H9 (cell line): ENCODE results near the gene ZNF680. TPM values are rescaled to one million over a fixed set of nuclear protein-coding genes. Genes with fewer than 3 reads are reported as not detected.

Experiments
- DNase-seq: peaks from one replicate; pipeline ENCODE4 v3.0.0-alpha.2; 2017
- H2AFZ ChIP-seq: one replicate; pipeline ENCODE4 v1.6.1; 2013; ENCODE audit warnings: mild to moderate bottlenecking, low read length, control low read depth, moderate library complexity
- H2AK5ac ChIP-seq: 2 replicates; pipeline ENCODE4 v1.6.1; 2013; ENCODE audit warnings: low read length, control low read depth, mixed read lengths; ENCODE audit not compliant: insufficient read length
- H2BK120ac ChIP-seq: one replicate; pipeline ENCODE4 v1.6.1; 2013; ENCODE audit warnings: low read depth, mild to moderate bottlenecking, low read length, control low read depth, inconsistent platforms; ENCODE audit not compliant: poor library complexity, severe bottlenecking
- H2BK12ac ChIP-seq: 2 replicates; pipeline ENCODE4 v1.6.1; 2013; ENCODE audit warnings: low read length, control low read depth, mixed read lengths, low read depth; ENCODE audit not compliant: insufficient read length
- H2BK15ac ChIP-seq: 2 replicates; pipeline ENCODE4 v1.6.1; 2013; ENCODE audit warnings: low read depth, low read length, control low read depth
- H2BK20ac ChIP-seq: one replicate; pipeline ENCODE4 v1.6.1; 2013; ENCODE audit warnings: low read depth, mild to moderate bottlenecking, low read length, control low read depth, inconsistent platforms; ENCODE audit not compliant: poor library complexity, severe bottlenecking
- H2BK5ac ChIP-seq: 2 replicates; pipeline ENCODE4 v1.6.1; 2013; ENCODE audit warnings: low read length, control low read depth, mixed read lengths; ENCODE audit not compliant: insufficient read length
- H3K14ac ChIP-seq: 2 replicates; pipeline ENCODE4 v1.6.1; 2013; ENCODE audit warnings: low read length, control low read depth; ENCODE audit not compliant: insufficient read depth
- H3K18ac ChIP-seq: 2 replicates; pipeline ENCODE4 v1.6.1; 2013; ENCODE audit warnings: low read depth, mild to moderate bottlenecking, mixed read lengths, low read length, control low read depth; ENCODE audit not compliant: insufficient read length
- H3K23ac ChIP-seq: 2 replicates; pipeline ENCODE4 v1.6.1; 2013; ENCODE audit warnings: low read length, control low read depth, mixed read lengths, low read depth; ENCODE audit not compliant: insufficient read length
- H3K23me2 ChIP-seq: 2 replicates; pipeline ENCODE4 v1.6.1; 2013; ENCODE audit warnings: low read depth, mild to moderate bottlenecking, mixed read lengths, low read length, control low read depth; ENCODE audit not compliant: insufficient read length, poor library complexity, severe bottlenecking
- H3K27ac ChIP-seq: 2 replicates; pipeline ENCODE4 v1.5.1; 2013; ENCODE audit warnings: low read length, control low read depth, mixed read lengths, low read depth; ENCODE audit not compliant: insufficient read length
- H3K27me3 ChIP-seq: 2 replicates; pipeline ENCODE4 v1.6.1; 2013; ENCODE audit warnings: low read length, control low read depth, inconsistent platforms; ENCODE audit not compliant: insufficient read depth
- H3K4ac ChIP-seq: 2 replicates; pipeline ENCODE4 v1.6.1; 2013; ENCODE audit warnings: low read depth, mild to moderate bottlenecking, control low read depth, inconsistent platforms, low read length, moderate library complexity
- H3K4me1 ChIP-seq: 2 replicates; pipeline ENCODE4 v1.6.1; 2013; ENCODE audit warnings: low read length, control low read depth, inconsistent platforms; ENCODE audit not compliant: insufficient read depth
- H3K4me2 ChIP-seq: 2 replicates; pipeline ENCODE4 v1.6.1; 2013; ENCODE audit warnings: low read length, control low read depth, mixed read lengths; ENCODE audit not compliant: insufficient read length, insufficient read depth
- H3K56ac ChIP-seq: 2 replicates; pipeline ENCODE4 v1.6.1; 2013; ENCODE audit warnings: low read depth, mild to moderate bottlenecking, mixed read lengths, low read length, control low read depth; ENCODE audit not compliant: insufficient read length
- H3K79me1 ChIP-seq: 2 replicates; pipeline ENCODE4 v1.6.1; 2013; ENCODE audit warnings: low read depth, mild to moderate bottlenecking, moderate library complexity, low read length, control low read depth, inconsistent platforms; ENCODE audit not compliant: insufficient read depth, poor library complexity, severe bottlenecking
- H3K79me2 ChIP-seq: 2 replicates; pipeline ENCODE4 v1.6.1; 2013; ENCODE audit warnings: low read length, control low read depth, inconsistent platforms; ENCODE audit not compliant: insufficient read depth
- H3K9ac ChIP-seq: 2 replicates; pipeline ENCODE4 v1.6.1; 2013; ENCODE audit warnings: low read length, control low read depth, mixed read lengths; ENCODE audit not compliant: insufficient read length; ENCODE audit errors: extremely low read depth
- H3K9me3 ChIP-seq: one replicate; pipeline ENCODE4 v1.6.1; 2013; ENCODE audit warnings: low read depth, low read length, inconsistent platforms; ENCODE audit not compliant: control insufficient read depth
- H3T11ph ChIP-seq: one replicate; pipeline ENCODE4 v1.6.1; 2013; ENCODE audit warnings: mild to moderate bottlenecking, low read length, control low read depth, inconsistent platforms
- H4K20me1 ChIP-seq: one replicate; pipeline ENCODE4 v1.6.1; 2013; ENCODE audit not compliant: control insufficient read depth, insufficient read length, insufficient read depth
- H4K5ac ChIP-seq: 2 replicates; pipeline ENCODE4 v1.6.1; 2013; ENCODE audit warnings: low read depth, mild to moderate bottlenecking, mixed read lengths, low read length, control low read depth; ENCODE audit not compliant: insufficient read length
- H4K8ac ChIP-seq: replicated peaks from 2 replicates; pipeline ENCODE4 v1.6.1; 2013; ENCODE audit warnings: low read length, control low read depth, mixed read lengths, low read depth; ENCODE audit not compliant: insufficient read length
- H4K91ac ChIP-seq: 2 replicates; pipeline ENCODE4 v1.6.1; 2013; ENCODE audit warnings: low read depth, mild to moderate bottlenecking, moderate library complexity, mixed read lengths, low read length, control low read depth; ENCODE audit not compliant: insufficient read length
- H3K27ac Mint-ChIP-seq, 3 experiments: 2 replicates in 2 of 3; 3 replicates in 1 of 3; pipeline ENCODE4 v1.8.0; 2020 to 2021; ENCODE audit warnings: mixed read lengths in 3 of 3, mild to moderate bottlenecking in 1 of 3, moderate library complexity in 1 of 3
- H3K27me3 Mint-ChIP-seq: 2 replicates; pipeline ENCODE4 v1.8.0; 2021; ENCODE audit warnings: low read depth, mild to moderate bottlenecking, moderate library complexity, mixed read lengths
- H3K36me3 Mint-ChIP-seq, 3 experiments: 2 replicates in 2 of 3; 3 replicates in 1 of 3; pipeline ENCODE4 v1.8.0; 2020 to 2021; ENCODE audit warnings: low read depth in 3 of 3, mixed read lengths in 3 of 3; ENCODE audit not compliant: insufficient read depth in 1 of 3
- H3K4me1 Mint-ChIP-seq, 2 experiments: 2 replicates each; pipeline ENCODE4 v1.8.0; 2020; ENCODE audit warnings: mixed read lengths in 2 of 2
- H3K4me3 Mint-ChIP-seq, 2 experiments: 2 replicates in 1 of 2; 3 replicates in 1 of 2; pipeline ENCODE4 v1.8.0; 2020 to 2021; ENCODE audit warnings: mild to moderate bottlenecking in 2 of 2, mixed read lengths in 2 of 2, moderate library complexity in 1 of 2
- H3K9me3 Mint-ChIP-seq, 2 experiments: 2 replicates in 1 of 2; 3 replicates in 1 of 2; pipeline ENCODE4 v1.8.0; 2020; ENCODE audit warnings: mild to moderate bottlenecking in 2 of 2, mixed read lengths in 2 of 2, moderate library complexity in 1 of 2
- total RNA-seq: library from RNA; stranded (reverse); gene quantifications from 2 replicates; pipeline ENCODE4 v1.2.1, GENCODE V29; 2021
- TF ChIP-seq, protein P1 (sequence below): fragments of 200-600 bp; sonication (generic); conservative IDR thresholded peaks from 3 replicates; pipeline ENCODE4 v1.8.0; 2021; ENCODE audit warnings: antibody characterized with exemption, mild to moderate bottlenecking

Gene ZNF680
- total RNA-seq, 1 experiment from 2014 or later, result 21.3 TPM

DNA sequence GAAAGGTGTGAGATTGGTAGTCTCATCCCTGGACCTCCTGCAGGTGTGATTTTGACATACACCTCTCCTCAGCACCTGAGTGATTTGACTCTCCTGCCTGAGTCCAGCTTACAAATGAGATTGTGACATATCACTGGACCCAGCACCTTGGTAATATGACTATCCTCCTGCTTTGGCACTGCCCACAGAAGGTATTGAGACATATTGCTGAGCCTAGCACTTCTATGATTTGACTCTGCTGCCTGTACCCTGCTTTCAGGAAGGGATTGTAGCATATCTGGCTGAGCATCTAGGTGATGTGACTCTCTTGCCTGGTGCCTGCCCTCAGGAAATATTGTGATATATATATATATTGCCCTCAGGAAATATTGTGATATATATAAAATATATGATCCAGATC lies 43.5 kb upstream of the ZNF680 start:
- Histone ChIP-seq H3K14ac (no peak overlapping the region), H3K56ac (no peak overlapping the region), H3K9ac (no peak overlapping the region), H3K4me1 (no peaks in the 10 kb centered on the region), H3K18ac (no peak overlapping the region), H3K27ac (no peak overlapping the region), H2BK20ac (no peak overlapping the region), H2BK12ac (no peak overlapping the region), H3K9me3 (peaks cover 100% of the 10 kb centered on the region), H3K79me1 (no peaks in the 10 kb centered on the region), H3K4me2 (no peak overlapping the region), H2BK15ac (no peak overlapping the region), H3T11ph (no peak overlapping the region), H2AK5ac (no peak overlapping the region), H3K79me2 (no peaks in the 10 kb centered on the region), H4K20me1 (no peaks in the 10 kb centered on the region), H4K5ac (no peak overlapping the region), H3K27me3 (no peaks in the 10 kb centered on the region), H3K23ac (no peak overlapping the region), H4K8ac (no peak overlapping the region), H3K23me2 (no peaks in the 10 kb centered on the region), H4K91ac (no peak overlapping the region), H2AFZ (no peak overlapping the region), H3K4ac (no peak overlapping the region), H2BK120ac (no peak overlapping the region), H2BK5ac (no peak overlapping the region)
- H3K36me3 Mint-ChIP-seq, result peaks cover 2 to 33% (median 27%) of the 10 kb centered on the region in 3 experiments; a peak in 6 of 7 replicates
- H3K27ac Mint-ChIP-seq, result no peak overlapping the region
- H3K9me3 Mint-ChIP-seq, result peaks cover 95 to 99% of the 10 kb centered on the region in 2 experiments
- TF ChIP-seq, protein P1, sequence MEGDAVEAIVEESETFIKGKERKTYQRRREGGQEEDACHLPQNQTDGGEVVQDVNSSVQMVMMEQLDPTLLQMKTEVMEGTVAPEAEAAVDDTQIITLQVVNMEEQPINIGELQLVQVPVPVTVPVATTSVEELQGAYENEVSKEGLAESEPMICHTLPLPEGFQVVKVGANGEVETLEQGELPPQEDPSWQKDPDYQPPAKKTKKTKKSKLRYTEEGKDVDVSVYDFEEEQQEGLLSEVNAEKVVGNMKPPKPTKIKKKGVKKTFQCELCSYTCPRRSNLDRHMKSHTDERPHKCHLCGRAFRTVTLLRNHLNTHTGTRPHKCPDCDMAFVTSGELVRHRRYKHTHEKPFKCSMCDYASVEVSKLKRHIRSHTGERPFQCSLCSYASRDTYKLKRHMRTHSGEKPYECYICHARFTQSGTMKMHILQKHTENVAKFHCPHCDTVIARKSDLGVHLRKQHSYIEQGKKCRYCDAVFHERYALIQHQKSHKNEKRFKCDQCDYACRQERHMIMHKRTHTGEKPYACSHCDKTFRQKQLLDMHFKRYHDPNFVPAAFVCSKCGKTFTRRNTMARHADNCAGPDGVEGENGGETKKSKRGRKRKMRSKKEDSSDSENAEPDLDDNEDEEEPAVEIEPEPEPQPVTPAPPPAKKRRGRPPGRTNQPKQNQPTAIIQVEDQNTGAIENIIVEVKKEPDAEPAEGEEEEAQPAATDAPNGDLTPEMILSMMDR, result no peak
- DNase-seq, result no peak
- H3K4me1 Mint-ChIP-seq, result no peaks in the 10 kb centered on the region
- H3K4me3 Mint-ChIP-seq, result no peak overlapping the region
- H3K27me3 Mint-ChIP-seq, result no peaks in the 10 kb centered on the region; the same call in 1 of the 2 replicates
